NCI-H146 treated with DMSO at 0.1 percent for 48 hours (cell line): ENCODE data around the gene DDAH1.

Experiments used
- DNase-seq: peaks from one replicate; lab custom pipeline; 2025; ENCODE audit not compliant: unreplicated experiment; lab: John Stamatoyannopoulos, UW

Gene DDAH1

GRCh38 chr1:85332575-85332974 lies 132.4 kb downstream of the DDAH1 start:
- DNase-seq: no peak

- DNase-seq: no peak
These were observed 134.2 kb downstream of the DDAH1 start for GRCh38 chr1:85330711-85331290.

DNA sequence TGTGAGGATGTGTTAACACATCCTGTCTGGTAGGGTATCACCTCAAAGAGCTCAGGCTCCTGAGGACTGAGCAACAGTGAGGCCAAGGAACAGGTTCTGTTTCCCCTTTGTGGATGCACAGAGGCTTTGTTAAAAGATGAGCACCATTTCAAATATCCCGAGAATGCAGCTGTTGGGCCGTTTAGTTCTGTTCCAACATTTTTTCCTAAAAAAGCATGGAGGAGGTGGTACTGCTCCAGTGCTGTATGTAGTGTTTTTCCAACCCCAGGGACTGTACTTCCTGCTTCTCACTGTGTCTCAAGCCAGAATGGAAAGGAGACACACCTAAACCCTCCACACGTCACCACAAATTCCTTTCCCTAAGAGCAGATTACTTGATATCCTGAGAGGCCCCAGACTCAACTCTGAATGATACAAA lies 134.7 kb downstream of the DDAH1 start:
- no peak for DNase-seq

- no peak for DNase-seq
These were observed 136.1 kb downstream of the DDAH1 start for GRCh38 chr1:85328713-85329397.

DNA sequence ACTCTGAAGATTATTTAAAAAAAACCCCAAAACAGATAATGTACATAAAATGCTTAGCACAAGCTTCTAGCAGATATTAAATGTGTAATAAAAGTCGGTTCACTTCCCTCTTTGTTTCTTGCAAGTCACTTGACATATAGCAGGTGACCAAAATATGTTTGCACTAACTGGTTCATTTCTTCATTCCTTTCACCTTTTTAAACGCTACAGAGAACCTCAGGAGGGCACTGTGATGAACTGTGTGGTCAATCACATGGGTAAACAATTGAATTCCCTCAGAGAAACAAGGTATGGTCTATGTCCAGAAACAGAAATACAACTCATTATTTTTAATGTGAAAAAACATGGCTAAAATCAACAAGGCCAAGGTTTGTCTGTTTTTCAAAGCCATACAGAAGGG lies 137.2 kb downstream of the DDAH1 start:
- DNase-seq: no peak

- no peak for DNase-seq
These were observed 138.1 kb downstream of the DDAH1 start for GRCh38 chr1:85326851-85327250.

DNA sequence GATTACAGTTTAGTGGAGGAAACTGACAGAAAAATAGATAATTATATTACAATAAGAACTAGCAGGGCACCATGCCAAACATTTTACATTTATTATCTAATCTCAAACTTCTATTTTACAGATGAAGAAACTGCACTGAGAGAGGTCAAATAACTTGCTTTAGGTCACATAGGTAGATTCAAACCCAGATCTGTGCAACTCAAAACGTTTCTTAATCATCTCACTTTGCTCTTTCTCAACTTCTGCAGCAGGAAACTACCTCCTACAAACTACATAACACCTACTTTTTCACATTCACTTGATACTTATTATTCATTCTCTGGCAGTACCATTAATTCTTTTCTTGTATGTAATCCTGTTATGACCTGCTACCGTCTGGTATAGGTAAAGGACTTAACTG lies 138.6 kb downstream of the DDAH1 start:
- DNase-seq: no peak

DNA sequence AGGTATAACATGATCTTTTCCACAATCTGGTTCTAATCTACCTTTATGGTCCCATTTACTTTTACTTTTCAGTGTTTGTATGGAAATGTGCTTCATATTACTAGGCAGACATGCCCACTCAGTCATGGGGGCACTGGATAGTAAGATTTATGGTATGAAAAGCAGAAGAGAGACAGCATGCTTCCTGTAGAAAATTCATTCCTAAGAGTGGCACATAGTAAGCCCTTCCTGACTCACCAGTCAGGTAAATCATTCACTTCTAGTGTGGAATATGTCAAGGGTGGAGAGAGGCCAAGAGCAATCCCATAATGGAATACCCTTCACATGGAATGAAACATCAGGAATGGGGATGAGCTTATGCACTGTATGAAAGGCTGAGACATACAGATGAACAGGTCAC lies 139.0 kb downstream of the DDAH1 start:
- no peak for DNase-seq

DNA sequence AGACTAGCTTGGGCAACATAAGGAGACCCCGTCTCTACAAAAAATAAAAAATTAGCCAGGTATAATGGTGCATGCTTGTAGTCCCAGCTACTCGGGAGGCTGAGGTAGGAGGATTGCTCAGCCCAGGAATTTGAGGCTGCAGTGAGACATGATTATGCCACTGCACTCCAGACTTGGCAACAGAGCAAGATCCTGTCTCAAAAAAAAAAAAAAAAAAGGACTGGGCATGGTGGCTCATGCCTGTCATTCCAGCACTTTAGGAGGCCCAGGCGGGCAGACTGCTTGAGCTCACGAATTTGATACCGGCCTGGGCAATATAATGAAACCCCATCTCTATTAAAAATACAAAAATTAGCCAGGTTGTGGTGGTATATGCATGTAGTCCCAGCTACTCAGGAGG lies 141.2 kb downstream of the DDAH1 start:
- DNase-seq: no peak

- no peak for DNase-seq
These were observed 142.3 kb downstream of the DDAH1 start for GRCh38 chr1:85322655-85323054.

DNA sequence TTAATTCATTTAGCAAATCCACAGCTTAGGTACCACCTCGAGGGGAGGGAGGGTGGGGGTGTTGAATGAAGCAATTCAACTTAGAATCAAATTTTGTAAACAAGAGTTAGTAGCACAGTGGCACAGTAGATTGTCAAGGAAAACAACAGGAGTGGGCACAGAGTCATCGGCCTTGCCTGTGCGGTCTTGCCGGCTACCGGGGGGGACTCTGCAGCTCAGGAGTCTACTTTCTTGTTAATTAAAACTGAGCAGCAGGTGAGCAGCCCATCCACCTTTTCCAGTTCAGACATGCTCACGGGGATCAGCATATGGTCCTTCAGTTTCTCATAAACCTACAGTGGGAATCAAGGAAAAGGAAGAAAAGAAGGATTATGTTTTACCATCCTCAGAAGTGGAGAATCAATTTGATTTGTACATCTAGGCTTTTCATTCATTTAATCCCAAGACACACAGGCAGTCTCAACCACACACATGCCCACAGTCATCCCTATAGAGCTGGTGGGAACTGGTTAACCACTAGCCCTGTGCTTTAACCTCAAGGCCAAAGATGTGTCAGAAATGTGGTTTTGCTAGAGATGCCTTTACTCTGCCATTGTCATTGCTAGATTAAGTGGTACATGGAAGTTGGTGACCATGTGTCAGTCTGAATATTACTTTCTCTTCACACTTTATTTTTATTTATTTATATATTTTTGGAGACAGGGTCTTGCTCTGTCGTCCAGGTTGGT lies 143.6 kb downstream of the DDAH1 start:
- no peak for DNase-seq

GRCh38 chr1:85320371-85321131 lies 144.4 kb downstream of the DDAH1 start:
- DNase-seq: no peak

GRCh38 chr1:85319931-85320330 lies 145.0 kb downstream of the DDAH1 start:
- DNase-seq: no peak

DNA sequence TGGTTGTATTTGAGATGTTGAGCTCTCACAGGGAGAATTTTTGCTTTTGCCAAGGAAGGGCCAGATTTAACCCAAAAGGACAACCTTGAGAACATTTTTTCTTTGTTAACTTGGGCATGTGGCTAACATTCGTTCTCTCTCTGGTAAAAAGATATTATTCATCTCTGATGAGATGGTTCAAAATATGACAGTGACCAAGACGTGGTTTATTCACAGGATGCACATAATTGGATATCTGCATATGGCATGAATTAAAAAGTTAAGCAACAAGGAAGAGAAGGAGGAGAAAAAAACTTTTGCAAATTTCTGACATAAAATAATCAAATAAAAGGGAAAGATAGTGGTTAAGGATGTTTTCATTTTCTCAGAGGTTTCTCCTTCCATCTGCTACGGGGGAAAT lies 145.5 kb downstream of the DDAH1 start:
- no peak for DNase-seq

DNA sequence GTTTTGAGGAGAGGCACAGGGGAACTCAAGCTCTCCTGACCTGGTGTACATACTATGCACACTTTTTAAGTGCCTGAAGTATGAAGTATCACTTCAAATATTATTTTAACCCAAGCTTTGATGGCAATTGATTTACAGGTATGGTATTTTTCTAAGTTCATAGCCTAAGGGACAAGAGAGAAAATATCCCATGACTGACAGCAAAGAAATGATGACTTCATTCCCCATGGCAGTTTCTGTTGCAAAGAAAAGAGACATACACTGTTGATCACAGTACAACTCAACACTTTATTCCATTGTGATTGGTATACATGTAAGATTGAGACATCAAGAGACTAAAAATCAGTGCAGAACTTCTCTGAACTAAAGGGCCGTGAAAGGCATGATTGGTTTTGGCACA lies 146.7 kb downstream of the DDAH1 start:
- no peak for DNase-seq

GRCh38 chr1:85317560-85317959 lies 147.4 kb downstream of the DDAH1 start:
- DNase-seq: no peak

DNA sequence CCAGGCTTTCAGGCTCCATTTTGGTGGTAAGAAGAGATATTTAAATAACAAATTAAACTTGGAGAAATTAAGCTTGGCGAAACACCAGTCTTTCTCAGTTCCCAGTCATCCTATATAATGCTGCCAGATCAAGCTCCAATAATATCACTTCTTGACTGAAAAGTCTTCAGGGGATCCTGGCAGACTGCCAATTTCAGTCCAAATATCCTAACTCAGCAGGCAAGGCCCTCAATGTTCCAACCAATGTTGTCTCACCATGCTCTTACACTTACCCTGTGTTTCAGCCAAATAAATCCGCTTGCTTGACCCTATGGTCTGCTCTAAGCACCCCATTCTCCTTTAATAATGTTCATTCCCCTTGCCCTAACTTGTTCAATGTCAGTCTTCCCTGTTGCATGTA lies 148.6 kb downstream of the DDAH1 start:
- no peak for DNase-seq

DNA sequence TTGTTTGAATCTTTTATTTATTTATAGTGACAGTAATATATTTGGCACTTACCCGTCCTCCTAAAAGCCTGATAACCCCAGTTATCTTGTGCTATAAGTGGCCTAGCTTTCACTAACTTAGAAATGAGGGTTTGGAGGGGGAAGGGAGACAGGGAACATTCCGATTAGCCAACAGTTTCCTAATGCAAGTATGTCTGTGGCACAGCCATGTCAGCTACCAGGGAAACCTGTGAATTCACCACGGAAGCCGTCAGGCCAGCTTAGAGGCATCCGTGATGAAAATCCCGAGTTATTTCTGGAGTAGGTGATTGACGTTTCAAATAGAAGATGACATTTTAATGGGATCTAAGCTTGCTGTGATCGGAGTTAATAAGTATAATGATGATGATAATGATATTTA lies 149.2 kb downstream of the DDAH1 start:
- DNase-seq: no peak

DNA sequence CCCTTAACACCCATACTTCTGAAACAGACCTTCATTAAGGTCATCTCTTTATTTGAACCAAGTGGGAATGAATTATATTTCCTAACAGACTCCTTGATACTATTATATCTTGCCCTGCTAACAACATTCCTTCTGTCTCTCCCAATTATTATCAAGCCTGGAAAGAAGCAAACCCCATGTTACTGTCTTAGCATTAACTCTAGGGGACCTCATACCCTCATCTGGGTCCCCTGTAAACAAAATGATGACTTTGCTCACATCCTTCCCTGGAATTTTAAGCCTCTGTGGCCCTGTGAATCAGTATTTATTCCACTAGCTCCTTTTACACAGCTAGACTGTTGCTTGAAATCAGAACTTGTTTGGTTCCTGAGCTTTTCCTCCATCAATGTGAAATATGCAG lies 150.2 kb downstream of the DDAH1 start:
- no peak for DNase-seq

GRCh38 chr1:85313888-85314696 lies 150.9 kb downstream of the DDAH1 start:
- no peak for DNase-seq

- DNase-seq: no peak
These were observed 153.1 kb downstream of the DDAH1 start for GRCh38 chr1:85311818-85312217.
